Measurements from ENCODE around the gene RRP1.

RRP1 gene

GRCh38 chr21:43758811-43759210 lies 30.6 kb upstream of the RRP1 start:
- DNase-seq (ENCODE audit: low spot score) = no peak

GRCh38 chr21:43759651-43760050 lies 29.7 kb upstream of the RRP1 start:
- DNase-seq (ENCODE audit: low spot score) = no peak

- no peak for DNase-seq (ENCODE audit: low spot score)
Observed at GRCh38 chr21:43760391-43760958, 28.9 kb upstream of the RRP1 start.

- no peak for DNase-seq (ENCODE audit: low spot score)
Observed at GRCh38 chr21:43761886-43762285, 27.5 kb upstream of the RRP1 start.

- no peak for DNase-seq (ENCODE audit: low spot score)
Observed at GRCh38 chr21:43762303-43763128, 26.9 kb upstream of the RRP1 start.

- no peak for DNase-seq (ENCODE audit: low spot score)
Observed at GRCh38 chr21:43763901-43764523, 25.4 kb upstream of the RRP1 start.

GRCh38 chr21:43764576-43765495 lies 24.5 kb upstream of the RRP1 start:
- DNase-seq (ENCODE audit: low spot score) = no peak

- no peak for DNase-seq (ENCODE audit: low spot score)
Observed at GRCh38 chr21:43766734-43767497, 22.5 kb upstream of the RRP1 start.

GRCh38 chr21:43767498-43767983 lies 21.8 kb upstream of the RRP1 start:
- DNase-seq (ENCODE audit: low spot score) = no peak

GRCh38 chr21:43767984-43768867 lies 21.2 kb upstream of the RRP1 start:
- no peak for DNase-seq (ENCODE audit: low spot score)

GRCh38 chr21:43768868-43769167 lies 20.6 kb upstream of the RRP1 start:
- no peak for DNase-seq (ENCODE audit: low spot score)

- DNase-seq (ENCODE audit: low spot score) = no peak
Observed at GRCh38 chr21:43769325-43769958, 19.9 kb upstream of the RRP1 start.

GRCh38 chr21:43770066-43770655 lies 19.2 kb upstream of the RRP1 start:
- no peak for DNase-seq (ENCODE audit: low spot score)

GRCh38 chr21:43771199-43771675 lies 18.1 kb upstream of the RRP1 start:
- no peak for DNase-seq (ENCODE audit: low spot score)

GRCh38 chr21:43771698-43772424 lies 17.5 kb upstream of the RRP1 start:
- DNase-seq (ENCODE audit: low spot score) = no peak

GRCh38 chr21:43772425-43772821 lies 17.0 kb upstream of the RRP1 start:
- DNase-seq (ENCODE audit: low spot score) = no peak

GRCh38 chr21:43774163-43774562 lies 15.2 kb upstream of the RRP1 start:
- no peak for DNase-seq (ENCODE audit: low spot score)

GRCh38 chr21:43775190-43775589 lies 14.2 kb upstream of the RRP1 start:
- DNase-seq (ENCODE audit: low spot score) = no peak
